NCI-H2081 (cell line): Measurements from ENCODE around the gene INPP5B.
A peak's percentile ranks its signal among the peaks of the same experiment; 100 is the strongest.
"Not testable (repeated sequence)": the region's sequence is repeated elsewhere in the genome, so short reads cannot be mapped to it uniquely, and the experiment has no call there.

ENCODE experiments used
- DNase-seq, 2 experiments: peaks; one replicate each; lab custom pipeline; 2025; lab: John Stamatoyannopoulos, UW

Gene INPP5B

GRCh38 chr1:37946703-37947360 lies at the start of gene INPP5B:
TSS of gene INPP5B (minus strand) at chr1:37947053. CDS start at chr1:37946308, 745 bp downstream.
- DNase-seq: no peak

GRCh38 chr1:37995751-37996345 lies 49.0 kb upstream of the INPP5B start:
- DNase-seq: peak in 1 of 2 experiments; percentile 43

GRCh38 chr1:37994886-37995566 lies 48.2 kb upstream of the INPP5B start:
- DNase-seq: no peak

GRCh38 chr1:37989361-37989930 lies 42.6 kb upstream of the INPP5B start:
- peak; percentile 20 to 66 for DNase-seq

- DNase-seq: no peak
Observed at GRCh38 chr1:37987679-37988078, 40.8 kb upstream of the INPP5B start.

GRCh38 chr1:37983546-37983945 lies 36.7 kb upstream of the INPP5B start:
- no peak for DNase-seq

GRCh38 chr1:37978541-37978940 lies 31.7 kb upstream of the INPP5B start:
- no peak for DNase-seq

GRCh38 chr1:37975083-37975482 lies 28.2 kb upstream of the INPP5B start:
- DNase-seq: peak; percentile 55 to 58

GRCh38 chr1:37974567-37974966 lies 27.7 kb upstream of the INPP5B start:
- DNase-seq: no peak

GRCh38 chr1:37973684-37974083 lies 26.8 kb upstream of the INPP5B start:
- DNase-seq: not testable (repeated sequence)

GRCh38 chr1:37965301-37965700 lies 18.4 kb upstream of the INPP5B start:
- no peak for DNase-seq

- not testable (repeated sequence) for DNase-seq
Observed at GRCh38 chr1:37964106-37964505, 17.3 kb upstream of the INPP5B start.

GRCh38 chr1:37958690-37959089 lies 11.8 kb upstream of the INPP5B start:
- DNase-seq: no peak

GRCh38 chr1:37955685-37956084 lies 8.8 kb upstream of the INPP5B start:
- DNase-seq: no peak

GRCh38 chr1:37954316-37954971 lies 7.6 kb upstream of the INPP5B start:
- DNase-seq: peak in 1 of 2 experiments; percentile 12

GRCh38 chr1:37952738-37953137 lies 5.9 kb upstream of the INPP5B start:
- no peak for DNase-seq

- no peak for DNase-seq
Observed at GRCh38 chr1:37951783-37952624, 5.2 kb upstream of the INPP5B start.

- DNase-seq: no peak
Observed at GRCh38 chr1:37951041-37951782, 4.4 kb upstream of the INPP5B start.

GRCh38 chr1:37949524-37950152 lies 2.8 kb upstream of the INPP5B start:
- DNase-seq: no peak

- DNase-seq: no peak
Observed at GRCh38 chr1:37948841-37949240, 2.0 kb upstream of the INPP5B start.
